IPS-15b (cell line): ENCODE results near the gene KLHL4.
A peak's percentile ranks its signal among the peaks of the same experiment; 100 is the strongest.
"Not testable (repeated sequence)": the region's sequence is repeated elsewhere in the genome, so short reads cannot be mapped to it uniquely, and the experiment has no call there.

Experiments used
- H3K27me3 ChIP-seq: one replicate; pipeline ENCODE4 v1.6.1; 2013; ENCODE audit warnings: low read length; ENCODE audit not compliant: control insufficient read depth, insufficient read depth
- H3K36me3 ChIP-seq: one replicate; pipeline ENCODE4 v1.6.1; 2013; ENCODE audit warnings: low read length; ENCODE audit not compliant: control insufficient read depth, insufficient read depth
- H3K4me1 ChIP-seq: one replicate; pipeline ENCODE4 v1.6.1; 2013; ENCODE audit warnings: mild to moderate bottlenecking, low read length; ENCODE audit not compliant: control insufficient read depth, insufficient read depth
- H3K4me3 ChIP-seq: one replicate; pipeline ENCODE4 v1.5.1; 2013; ENCODE audit warnings: low read depth, low read length
- H3K9ac ChIP-seq: one replicate; pipeline ENCODE4 v1.6.1; 2013; ENCODE audit warnings: low read depth, mild to moderate bottlenecking, low read length
- H3K9me3 ChIP-seq: one replicate; pipeline ENCODE4 v1.6.1; 2013; ENCODE audit warnings: mild to moderate bottlenecking, low read length; ENCODE audit not compliant: control insufficient read depth, insufficient read depth

The KLHL4 gene, protein sequence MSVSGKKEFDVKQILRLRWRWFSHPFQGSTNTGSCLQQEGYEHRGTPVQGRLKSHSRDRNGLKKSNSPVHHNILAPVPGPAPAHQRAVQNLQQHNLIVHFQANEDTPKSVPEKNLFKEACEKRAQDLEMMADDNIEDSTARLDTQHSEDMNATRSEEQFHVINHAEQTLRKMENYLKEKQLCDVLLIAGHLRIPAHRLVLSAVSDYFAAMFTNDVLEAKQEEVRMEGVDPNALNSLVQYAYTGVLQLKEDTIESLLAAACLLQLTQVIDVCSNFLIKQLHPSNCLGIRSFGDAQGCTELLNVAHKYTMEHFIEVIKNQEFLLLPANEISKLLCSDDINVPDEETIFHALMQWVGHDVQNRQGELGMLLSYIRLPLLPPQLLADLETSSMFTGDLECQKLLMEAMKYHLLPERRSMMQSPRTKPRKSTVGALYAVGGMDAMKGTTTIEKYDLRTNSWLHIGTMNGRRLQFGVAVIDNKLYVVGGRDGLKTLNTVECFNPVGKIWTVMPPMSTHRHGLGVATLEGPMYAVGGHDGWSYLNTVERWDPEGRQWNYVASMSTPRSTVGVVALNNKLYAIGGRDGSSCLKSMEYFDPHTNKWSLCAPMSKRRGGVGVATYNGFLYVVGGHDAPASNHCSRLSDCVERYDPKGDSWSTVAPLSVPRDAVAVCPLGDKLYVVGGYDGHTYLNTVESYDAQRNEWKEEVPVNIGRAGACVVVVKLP

DNA sequence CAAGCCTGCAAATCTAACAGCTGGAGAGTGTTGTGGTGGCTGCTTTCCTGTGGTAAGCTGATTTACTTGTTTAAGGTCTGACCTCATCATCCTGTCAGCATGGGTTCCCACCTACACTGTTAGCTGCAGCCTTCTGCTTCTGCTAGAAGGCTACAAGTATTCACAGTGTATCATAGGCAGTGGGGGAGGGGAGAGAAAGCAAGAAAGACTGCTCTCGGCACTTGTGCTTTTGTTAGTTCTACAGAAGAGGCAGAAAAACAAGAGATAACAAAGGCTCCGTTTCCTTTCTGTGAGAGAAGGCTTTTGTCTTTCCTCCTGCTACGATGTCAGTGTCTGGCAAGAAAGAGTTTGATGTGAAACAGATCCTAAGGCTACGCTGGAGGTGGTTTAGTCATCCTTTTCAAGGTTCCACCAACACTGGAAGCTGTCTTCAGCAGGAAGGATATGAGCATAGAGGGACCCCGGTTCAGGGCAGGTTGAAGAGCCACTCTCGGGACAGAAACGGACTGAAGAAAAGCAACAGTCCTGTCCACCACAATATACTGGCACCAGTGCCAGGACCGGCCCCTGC, at the start of gene KLHL4:
Gene KLHL4 (plus strand): TSS at position 232 of the 571 bp plus-strand sequence. CDS start 92 bp downstream, at position 324.
- H3K4me3 ChIP-seq: peak within 1 kb of the TSS; percentile 50
- peaks cover 15% of the 10 kb centered on the region for H3K4me1 ChIP-seq
- H3K27me3 ChIP-seq: no peaks in the 10 kb centered on the region
- no peaks in the 10 kb centered on the region for H3K9me3 ChIP-seq
- H3K36me3 ChIP-seq: no peaks in the 10 kb centered on the region
- peak within 1 kb of the TSS; percentile 2 for H3K9ac ChIP-seq

- Histone ChIP-seq H3K9me3 (no peaks in the 10 kb centered on the region), H3K4me3 (no peak overlapping the region), H3K4me1 (peaks cover under 1% of the 10 kb centered on the region), H3K9ac (no peak overlapping the region), H3K36me3 (no peaks in the 10 kb centered on the region), H3K27me3 (no peaks in the 10 kb centered on the region)
These were observed 48.7 kb upstream of the KLHL4 start for GRCh38 chrX:87468941-87469340.

DNA sequence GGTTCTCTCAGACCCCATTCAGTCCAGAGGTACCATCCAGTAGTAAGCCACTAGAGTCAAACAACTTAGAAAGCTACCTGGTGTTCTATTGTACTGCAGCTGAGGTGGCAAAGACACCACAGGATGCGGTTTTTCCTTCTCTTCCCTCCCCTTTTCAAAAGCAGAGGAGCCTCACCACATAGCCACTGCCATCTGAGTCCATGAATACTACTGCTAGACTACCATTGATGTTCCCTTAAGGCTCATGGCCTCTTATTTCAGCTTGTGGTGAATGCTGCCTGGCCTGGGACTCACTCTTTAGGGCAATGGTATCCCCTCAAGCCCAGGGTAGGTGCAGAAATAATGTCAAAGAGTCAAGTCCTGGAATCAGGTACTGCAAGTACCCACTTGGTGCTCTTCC, 41.8 kb upstream of the KLHL4 start:
- Histone ChIP-seq H3K9ac (no peak overlapping the region), H3K4me1 (no peaks in the 10 kb centered on the region), H3K27me3 (no peaks in the 10 kb centered on the region), H3K9me3 (no peaks in the 10 kb centered on the region), H3K4me3 (no peak overlapping the region), H3K36me3 (no peaks in the 10 kb centered on the region)

DNA sequence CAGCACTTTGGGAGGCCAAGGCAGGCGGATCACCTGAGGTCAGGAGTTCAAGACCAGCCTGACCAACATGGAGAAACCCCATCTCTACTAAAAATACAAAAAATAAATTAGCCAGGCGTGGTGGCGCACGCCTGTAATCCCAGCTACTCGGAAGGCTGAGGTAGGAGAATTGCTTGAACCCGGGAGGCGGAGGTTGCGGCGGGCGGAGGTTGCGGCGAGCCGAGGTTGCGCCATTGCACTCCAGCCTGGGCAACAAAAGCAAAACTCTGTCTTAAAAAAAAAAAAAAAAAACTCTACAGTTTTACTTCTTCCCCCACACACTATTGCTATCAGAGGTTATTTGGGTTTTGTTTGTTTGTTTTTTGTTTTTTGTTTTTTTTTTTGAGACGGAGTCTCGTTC, 38.9 kb upstream of the KLHL4 start:
- H3K9ac ChIP-seq, H3K27me3 ChIP-seq, H3K4me1 ChIP-seq: not testable (repeated sequence)

DNA sequence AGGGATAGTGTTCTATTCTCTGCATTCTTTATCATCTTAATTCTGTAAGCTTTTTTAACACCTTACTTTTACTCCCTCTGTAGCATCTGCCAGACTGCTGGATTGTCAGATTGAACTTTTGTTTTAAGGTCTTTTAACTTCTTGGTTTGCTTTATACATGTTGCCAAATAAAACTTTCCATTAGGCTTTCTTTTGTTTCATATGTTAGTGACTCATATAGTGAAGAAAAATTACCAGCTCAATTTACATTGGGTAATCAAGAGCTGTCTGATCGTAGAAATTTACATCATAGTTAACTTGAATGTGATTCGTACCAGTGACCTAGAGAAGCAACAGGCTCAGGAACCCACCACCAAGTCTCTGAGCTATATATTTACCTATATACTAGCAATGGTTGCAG, 28.5 kb upstream of the KLHL4 start:
- Histone ChIP-seq H3K27me3 (no peaks in the 10 kb centered on the region), H3K9ac (no peak overlapping the region), H3K9me3 (no peaks in the 10 kb centered on the region), H3K4me1 (no peaks in the 10 kb centered on the region), H3K36me3 (no peaks in the 10 kb centered on the region), H3K4me3 (no peak overlapping the region)

More for the DNA sequence above, 38.9 kb upstream of the KLHL4 start:
- H3K4me3 ChIP-seq, H3K9me3 ChIP-seq, H3K36me3 ChIP-seq: not testable (repeated sequence)

DNA sequence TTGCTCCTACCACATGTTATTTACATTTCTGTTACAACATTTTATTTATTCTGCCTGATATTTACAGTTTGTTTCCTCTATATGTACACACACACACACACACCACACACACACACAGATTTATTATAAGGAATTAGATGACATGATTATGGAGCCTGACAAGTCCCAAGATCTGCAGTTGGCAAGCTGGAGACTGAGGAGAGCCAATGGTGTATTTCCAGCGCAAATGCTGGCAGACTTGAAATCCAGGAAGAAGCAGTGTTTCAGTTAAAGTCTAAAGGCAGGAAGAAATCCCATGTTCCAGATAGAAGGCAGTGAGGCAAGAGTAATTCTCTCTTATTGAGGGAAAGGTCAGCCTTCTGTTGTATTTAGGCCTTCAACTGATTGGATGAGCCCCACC, 1.8 kb upstream of the KLHL4 start:
- no peaks in the 10 kb centered on the region for H3K9me3 ChIP-seq
- no peak overlapping the region for H3K9ac ChIP-seq
- peaks cover 15% of the 10 kb centered on the region for H3K4me1 ChIP-seq
- H3K4me3 ChIP-seq: no peak overlapping the region
- H3K36me3 ChIP-seq: no peaks in the 10 kb centered on the region
- no peaks in the 10 kb centered on the region for H3K27me3 ChIP-seq

- H3K4me1 ChIP-seq: peaks cover 15% of the 10 kb centered on the region
- no peaks in the 10 kb centered on the region for H3K36me3 ChIP-seq
- H3K9ac ChIP-seq: no peak overlapping the region
- H3K27me3 ChIP-seq: no peaks in the 10 kb centered on the region
- no peak overlapping the region for H3K4me3 ChIP-seq
- no peaks in the 10 kb centered on the region for H3K9me3 ChIP-seq
These were observed 883 bp upstream of the KLHL4 start for GRCh38 chrX:87516717-87517121.

DNA sequence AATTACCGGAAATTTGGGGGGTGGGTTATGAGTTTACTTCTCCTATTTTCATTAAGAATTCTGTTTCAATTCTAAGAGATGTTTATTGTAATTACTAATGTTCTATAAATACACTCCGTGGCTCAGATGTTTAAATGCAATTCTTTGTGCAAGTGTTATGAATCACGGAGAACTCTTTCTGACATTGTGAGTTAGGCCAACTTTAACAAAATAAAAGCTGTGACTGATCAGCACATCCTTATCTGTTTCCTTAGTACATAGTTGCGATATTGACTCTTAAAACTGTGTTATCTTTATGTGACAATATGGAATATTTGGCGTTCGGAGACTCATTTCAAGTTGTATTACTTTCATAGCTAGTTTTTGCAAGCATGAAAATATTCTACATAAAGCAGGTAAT, 902 bp downstream of the KLHL4 start:
- peak overlapping the region; percentile 2 for H3K9ac ChIP-seq
- H3K27me3 ChIP-seq: no peaks in the 10 kb centered on the region
- no peaks in the 10 kb centered on the region for H3K9me3 ChIP-seq
- H3K4me1 ChIP-seq: peaks cover 15% of the 10 kb centered on the region
- H3K36me3 ChIP-seq: no peaks in the 10 kb centered on the region
- peak overlapping the region; percentile 50 for H3K4me3 ChIP-seq

GRCh38 chrX:87525771-87526229, 8.2 kb downstream of the KLHL4 start:
- H3K4me3 ChIP-seq: no peak overlapping the region

GRCh38 chrX:87526281-87526680, 8.7 kb downstream of the KLHL4 start:
- no peaks in the 10 kb centered on the region for H3K9me3 ChIP-seq
- no peaks in the 10 kb centered on the region for H3K4me1 ChIP-seq
- no peaks in the 10 kb centered on the region for H3K27me3 ChIP-seq
- H3K9ac ChIP-seq: no peak overlapping the region
- no peaks in the 10 kb centered on the region for H3K36me3 ChIP-seq
- H3K4me3 ChIP-seq: no peak overlapping the region

More at GRCh38 chrX:87525771-87526229, 8.2 kb downstream of the KLHL4 start:
- Histone ChIP-seq H3K9ac (no peak overlapping the region), H3K27me3 (no peaks in the 10 kb centered on the region), H3K9me3 (no peaks in the 10 kb centered on the region), H3K36me3 (no peaks in the 10 kb centered on the region), H3K4me1 (no peaks in the 10 kb centered on the region)

GRCh38 chrX:87528487-87528886, 10.9 kb downstream of the KLHL4 start:
- Histone ChIP-seq H3K36me3 (no peaks in the 10 kb centered on the region), H3K9me3 (no peaks in the 10 kb centered on the region), H3K4me3 (no peak overlapping the region), H3K9ac (no peak overlapping the region), H3K4me1 (no peaks in the 10 kb centered on the region), H3K27me3 (no peaks in the 10 kb centered on the region)
